HG03342 (cell line): ENCODE data around the gene AGAP1.

Source experiments
- ATAC-seq: cut with Tn5 transposase; IDR thresholded peaks from one replicate; pipeline ENCODE4 v1.9.1; 2021; ENCODE audit warnings: mild to moderate bottlenecking, moderate library complexity; ENCODE audit not compliant: unreplicated experiment

AGAP1 gene

DNA sequence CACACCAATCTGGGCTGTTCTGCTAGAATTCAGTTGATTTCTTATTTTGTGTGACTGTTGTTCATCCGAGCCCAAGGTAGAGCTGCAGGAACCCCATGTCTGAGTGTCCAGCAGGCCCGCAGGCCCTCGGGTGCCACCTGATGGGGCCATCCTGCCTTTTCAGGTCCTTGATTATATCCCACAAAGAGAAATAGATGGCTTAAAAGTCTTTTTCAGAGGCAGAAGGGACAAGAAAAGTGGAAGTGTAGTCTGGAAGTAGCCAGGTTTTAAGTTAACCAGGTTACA, 52.2 kb downstream of the AGAP1 start:
- no peak for ATAC-seq

DNA sequence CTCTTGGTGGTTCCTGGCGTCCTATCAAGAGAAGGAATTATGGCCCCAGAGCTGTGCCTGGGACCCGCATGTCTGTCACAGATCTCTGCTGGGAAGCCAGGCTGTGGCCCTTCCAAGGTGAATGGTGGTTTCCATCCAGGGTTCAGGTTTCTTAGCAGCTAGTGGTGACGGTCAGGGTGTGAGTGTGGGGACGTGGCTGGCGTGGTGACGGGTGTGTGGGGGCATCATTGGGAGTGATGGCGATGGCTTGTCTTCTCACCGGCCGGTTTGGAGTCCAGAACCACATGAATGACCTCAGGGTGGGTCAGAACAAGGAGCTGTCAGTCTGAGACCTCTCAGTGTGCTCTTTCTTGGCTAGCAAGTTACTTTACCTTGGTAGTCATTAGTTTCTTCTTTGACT, 52.6 kb downstream of the AGAP1 start:
- no peak for ATAC-seq

DNA sequence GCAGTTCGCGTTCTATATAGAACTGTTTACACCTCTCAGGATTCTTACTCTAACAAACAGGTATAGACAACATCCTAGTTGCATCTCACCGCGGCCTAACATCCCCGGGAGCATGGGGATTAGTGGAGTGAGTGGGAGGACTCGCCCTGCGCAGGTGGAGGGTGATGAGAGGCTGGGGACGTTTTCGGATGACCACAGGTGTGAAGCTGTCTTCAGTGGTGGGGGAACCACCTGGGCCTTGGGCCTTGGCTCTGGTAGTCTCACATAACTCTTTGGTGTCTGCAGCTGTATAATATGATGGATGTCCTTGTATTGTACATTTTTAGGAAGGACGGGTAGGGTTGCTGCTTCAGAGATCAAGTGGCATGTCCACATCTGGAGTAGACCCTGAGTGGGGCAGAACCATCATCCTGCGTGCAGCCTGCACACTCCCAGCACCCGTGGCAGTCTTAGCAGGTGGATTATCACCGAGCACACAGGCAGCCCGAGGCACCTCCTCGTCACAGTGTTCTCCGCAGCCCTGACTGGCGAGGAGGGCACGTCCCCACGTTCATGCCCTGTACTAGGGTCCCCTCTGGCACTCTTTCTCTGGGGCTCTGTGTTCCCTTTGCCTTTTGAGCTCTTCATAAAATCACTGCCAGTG, 56.0 kb downstream of the AGAP1 start:
- ATAC-seq, result no peak

DNA sequence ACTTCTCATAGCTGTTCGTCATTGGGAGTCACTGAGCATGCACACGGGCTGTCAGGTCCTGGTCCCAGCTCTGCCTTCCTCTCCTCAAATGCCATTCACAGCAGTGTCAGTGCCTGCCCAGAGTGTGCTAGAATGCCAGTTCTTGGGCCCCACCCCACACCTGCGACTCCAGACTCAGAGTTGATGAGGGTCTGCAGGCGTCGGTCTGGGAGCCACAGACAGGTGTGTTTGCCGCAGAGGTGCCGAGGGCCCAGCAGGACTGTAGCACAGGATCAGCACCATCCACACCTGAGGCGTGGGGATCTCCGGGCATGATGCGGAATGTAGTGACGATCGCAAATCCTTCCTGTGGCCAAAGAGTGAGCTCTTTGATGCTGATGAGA, 56.5 kb downstream of the AGAP1 start:
- no peak for ATAC-seq

DNA sequence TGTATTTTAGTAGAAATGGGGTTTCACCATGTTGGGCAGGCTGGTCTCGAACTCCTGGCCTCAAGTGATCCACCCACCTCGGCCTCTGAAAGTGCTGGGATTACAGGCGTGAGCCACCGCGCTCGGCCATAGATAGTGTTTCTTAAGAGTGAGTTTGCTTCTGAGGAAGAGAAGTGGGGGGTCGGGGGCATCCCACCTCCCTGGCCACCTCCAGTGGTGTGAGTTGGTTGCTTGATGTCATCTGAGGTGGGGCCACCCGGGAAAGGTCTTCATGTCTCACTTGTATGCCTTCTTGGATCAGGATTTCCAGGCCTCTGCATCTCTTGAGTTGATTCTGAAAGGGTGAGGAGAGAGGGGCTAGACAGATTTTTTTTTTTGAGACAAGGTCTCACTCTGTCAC, 57.1 kb downstream of the AGAP1 start:
- ATAC-seq, result no peak

DNA sequence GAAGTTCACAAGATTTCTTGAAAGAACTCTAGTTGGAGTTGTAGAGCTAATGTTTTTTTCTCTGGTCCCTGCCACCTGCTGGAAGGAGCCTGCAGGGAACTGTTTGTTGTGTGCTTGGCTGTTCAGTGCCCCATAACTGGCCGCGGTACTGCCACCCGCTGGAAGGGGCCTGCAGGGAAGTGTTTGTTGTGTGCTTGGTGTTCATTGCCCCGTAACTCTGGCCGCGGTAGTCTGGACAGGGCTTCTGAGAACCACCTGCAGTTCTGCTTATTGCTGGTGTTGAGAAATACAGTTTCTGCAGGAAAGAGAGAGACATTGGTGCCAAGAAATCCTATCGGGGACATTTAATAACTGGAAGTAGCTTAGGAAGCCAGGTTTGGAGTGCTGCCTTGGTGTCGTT, 58.1 kb downstream of the AGAP1 start:
- ATAC-seq, result no peak

DNA sequence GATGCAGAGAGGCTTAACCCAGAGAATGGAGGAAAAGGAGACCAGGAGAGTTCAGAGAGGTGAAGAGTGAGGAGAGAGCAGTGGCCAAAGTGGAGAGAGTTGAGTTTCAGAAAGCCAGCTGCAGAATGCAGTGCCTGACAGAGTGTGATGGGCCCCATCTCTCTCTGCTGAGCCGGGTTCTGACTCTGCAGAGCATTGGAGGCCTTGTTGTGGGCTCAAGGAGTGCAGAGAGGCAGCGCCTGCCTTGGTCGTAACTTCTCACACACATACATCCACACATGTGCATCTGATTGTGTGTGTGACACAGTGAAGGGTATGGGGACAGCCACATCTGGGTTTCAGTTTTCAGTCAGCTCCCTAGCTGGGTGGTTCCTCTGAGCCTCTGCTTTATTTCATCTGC, 58.8 kb downstream of the AGAP1 start:
- ATAC-seq, result no peak

DNA sequence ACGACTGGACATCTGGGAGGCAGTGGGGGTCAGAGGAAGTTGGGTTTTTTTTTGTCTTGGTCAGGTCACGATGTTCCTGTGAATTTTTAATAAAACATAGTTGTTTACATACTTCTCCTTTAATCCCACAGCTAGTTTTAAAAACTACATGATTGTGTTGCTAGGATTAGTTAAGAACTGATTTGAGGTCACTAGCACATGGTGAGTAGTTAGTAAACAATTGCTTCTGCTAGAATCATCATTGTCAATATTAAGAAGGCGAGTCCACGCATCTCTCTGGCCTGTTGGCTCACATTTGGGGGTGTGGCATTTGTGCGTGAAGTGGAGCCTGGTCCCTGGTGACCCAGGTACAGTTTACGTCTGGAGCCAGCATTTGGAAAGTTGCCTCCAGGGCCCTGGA, 59.4 kb downstream of the AGAP1 start:
- ATAC-seq, result no peak

DNA sequence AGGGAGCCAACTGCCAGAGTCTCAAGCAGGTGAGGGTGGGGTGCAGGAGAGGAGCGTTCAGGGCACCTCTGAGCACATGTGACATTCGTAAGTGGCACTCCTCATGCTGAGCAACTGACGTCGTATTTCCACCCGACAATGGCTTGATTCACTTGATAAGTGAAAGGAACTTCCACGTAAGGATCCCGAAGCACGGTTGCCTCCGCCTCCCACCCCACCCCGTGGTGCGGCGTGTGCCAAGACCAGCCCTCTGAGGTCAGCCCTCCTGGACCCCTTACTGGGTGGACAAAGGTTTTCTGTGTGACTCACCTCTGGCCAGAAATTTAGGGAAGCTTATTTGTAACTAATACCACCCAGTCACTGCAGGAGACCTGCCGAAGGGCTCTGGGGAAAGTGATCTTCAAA, 59.9 kb downstream of the AGAP1 start:
- no peak for ATAC-seq

DNA sequence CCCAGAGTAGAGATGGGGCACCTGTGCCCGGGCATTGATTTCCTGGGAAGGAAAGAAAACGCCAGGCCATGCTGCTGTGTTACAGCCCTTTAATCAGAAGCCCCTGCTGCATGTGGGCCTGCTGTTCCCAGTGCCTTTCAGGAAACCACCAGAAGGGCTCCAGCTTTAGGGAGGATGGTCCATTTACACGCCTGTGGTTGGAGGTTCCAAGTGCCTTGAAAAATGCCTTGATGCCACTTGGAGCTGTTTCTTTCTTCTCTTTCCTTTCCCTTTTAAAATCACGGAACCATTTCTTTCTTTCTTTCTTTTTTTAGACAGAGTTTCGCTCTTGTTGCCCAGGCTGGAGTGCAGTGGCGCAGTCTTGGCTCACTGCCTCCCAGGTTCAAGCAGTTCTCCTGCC, 60.5 kb downstream of the AGAP1 start:
- no peak for ATAC-seq

DNA sequence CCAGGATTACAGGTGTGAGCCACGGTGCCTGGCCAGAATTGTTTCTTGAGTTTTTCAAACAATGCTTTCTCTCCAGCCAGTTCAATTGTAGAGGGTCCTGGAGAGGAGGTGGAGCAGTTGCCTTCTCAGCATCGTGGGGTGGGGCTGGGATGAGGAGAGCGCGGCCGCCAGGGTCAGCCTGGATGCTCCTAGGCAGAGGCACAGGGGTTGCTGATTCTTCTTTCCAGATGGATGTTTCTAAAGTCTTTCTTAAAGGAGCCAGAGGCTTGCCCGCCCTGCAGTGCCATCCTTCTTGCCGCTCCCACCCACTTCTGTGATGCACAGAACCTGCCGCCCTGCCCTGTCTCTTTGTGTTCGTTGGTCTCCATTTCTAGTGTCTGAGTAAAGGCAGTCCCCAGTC, 61.1 kb downstream of the AGAP1 start:
- no peak for ATAC-seq

DNA sequence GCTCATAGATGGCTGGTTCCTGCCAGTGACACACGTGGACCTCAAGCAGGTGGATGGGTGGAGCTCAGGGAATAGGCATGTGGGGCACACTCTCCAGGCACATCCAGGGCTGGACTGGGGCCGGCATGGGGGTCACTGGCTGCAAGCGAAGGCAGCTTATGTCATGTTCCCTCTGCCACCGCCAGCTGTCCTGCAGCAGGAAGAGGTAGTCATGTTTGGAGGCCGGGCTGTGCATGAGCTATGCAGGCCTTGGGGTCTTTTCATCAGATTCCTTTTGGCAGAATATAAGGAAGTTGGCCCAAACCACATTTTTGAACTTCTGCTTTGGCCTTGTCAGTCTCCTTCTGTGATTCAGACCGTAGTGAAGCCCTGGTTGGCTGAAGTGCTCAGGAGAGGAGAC, 61.5 kb downstream of the AGAP1 start:
- ATAC-seq, result no peak

DNA sequence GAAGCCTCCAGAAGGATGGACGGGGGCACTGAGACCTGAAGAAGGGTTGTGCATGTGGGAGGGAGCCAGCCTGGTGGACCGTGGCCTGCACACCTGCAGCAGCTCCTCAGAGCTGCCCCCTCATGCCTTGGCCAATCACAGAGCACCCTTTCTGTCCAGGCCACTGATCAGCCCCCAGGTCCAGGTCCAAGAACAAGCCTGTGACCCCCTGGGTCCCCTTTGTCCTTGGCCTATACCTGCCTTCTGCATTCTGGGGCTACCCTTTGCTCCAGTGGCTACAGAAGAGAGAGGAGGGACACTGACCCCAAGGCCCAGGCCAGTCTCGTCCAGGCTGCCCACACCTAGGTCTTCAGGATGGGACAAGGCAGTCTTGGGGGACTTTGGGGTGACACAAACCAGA, 62.2 kb downstream of the AGAP1 start:
- ATAC-seq, result no peak

DNA sequence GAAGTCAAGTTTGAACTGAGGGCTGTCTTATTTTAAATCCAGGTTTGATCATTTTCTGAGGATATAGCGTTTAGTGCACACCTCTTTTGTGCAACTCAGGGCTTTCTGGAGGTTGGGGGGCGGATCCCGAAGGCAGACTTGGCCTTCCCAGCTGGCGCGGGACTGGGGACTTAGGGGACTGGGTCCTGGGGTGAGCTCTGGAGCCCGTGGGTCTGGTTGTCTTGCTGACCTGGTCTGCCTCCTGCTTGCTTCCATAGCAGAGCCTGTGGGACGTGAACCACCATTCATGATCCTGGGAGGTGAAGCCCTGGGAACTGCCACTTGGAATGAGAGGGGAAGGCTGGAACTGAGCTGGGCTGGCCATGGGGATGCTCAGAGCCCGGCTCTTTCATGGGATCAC, 63.1 kb downstream of the AGAP1 start:
- ATAC-seq, result no peak

DNA sequence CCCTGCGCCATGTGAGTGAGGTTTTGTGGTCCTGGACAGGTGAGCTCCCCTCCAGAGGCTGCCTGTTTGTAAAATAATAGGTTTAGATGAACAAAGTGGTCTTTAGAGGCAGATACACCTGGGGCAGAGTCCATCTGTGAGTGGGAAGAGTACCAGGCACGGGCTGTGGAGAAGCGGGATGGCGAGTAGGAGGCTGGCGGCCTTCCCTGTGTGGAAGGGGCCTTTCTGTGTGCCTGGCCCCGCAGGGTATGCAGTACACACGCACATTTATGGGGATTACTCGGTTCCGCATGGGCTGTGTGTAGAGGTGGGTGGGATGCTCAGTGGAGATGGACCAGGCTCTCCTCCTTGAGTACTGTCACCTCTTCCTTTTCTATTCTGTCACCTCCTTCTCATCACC, 64.1 kb downstream of the AGAP1 start:
- no peak for ATAC-seq

DNA sequence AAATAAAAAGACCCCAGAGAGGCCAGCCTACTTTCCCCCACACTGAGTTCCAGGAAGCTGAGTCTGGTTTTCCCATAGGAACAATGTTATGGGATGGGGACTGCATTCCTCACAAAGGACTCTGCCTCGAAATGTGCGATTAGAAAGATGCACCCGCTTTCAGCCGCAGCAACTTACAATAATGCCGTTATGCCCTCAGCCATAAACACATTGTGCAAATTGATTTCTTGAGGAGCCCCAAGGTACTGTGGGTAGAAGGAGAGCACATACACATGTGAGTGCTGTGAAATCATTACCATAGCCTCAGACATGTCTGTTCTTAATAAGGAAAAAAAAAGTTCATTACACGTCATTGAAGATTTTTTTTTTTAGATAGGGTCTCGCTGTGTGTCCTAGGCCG, 64.7 kb downstream of the AGAP1 start:
- no peak for ATAC-seq

DNA sequence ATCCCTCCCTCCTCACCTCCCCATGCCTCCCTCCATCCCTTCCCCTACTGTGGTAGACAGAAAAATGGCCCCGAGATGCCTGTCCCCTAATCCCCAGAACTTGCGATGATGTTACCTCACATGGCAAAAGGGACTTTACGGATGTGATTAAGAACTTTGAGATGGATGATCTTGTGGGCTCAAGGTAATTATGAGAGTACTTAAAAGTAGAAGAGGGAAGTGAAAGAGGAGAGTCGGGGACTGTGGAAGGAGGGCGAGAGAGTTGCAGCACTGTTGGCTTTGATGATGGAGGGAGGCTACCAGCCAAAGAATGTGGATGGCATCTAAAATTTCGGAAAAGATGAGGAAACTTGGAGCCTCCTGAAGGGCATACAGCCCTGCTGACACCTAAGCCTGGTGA, 66.5 kb downstream of the AGAP1 start:
- ATAC-seq, result no peak

DNA sequence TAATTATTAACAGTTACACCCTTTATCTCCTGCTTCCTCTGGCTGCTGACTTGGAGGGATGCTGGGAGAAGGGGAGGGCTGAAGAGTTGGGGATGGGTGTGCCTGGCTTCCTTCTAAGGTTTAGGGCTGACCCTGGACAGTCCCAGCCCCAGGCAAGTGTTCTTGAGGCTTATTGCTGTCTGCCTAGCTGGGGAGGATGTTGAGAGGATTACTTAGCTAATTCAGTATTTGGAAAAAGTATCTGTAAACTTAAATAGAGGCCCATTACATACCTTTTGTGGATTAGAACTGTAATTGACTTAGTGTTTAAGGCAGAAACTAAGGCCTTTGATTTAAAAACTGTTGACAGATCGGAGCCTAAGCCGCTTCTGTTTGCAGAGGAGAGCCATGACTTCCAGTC, 67.6 kb downstream of the AGAP1 start:
- no peak for ATAC-seq

DNA sequence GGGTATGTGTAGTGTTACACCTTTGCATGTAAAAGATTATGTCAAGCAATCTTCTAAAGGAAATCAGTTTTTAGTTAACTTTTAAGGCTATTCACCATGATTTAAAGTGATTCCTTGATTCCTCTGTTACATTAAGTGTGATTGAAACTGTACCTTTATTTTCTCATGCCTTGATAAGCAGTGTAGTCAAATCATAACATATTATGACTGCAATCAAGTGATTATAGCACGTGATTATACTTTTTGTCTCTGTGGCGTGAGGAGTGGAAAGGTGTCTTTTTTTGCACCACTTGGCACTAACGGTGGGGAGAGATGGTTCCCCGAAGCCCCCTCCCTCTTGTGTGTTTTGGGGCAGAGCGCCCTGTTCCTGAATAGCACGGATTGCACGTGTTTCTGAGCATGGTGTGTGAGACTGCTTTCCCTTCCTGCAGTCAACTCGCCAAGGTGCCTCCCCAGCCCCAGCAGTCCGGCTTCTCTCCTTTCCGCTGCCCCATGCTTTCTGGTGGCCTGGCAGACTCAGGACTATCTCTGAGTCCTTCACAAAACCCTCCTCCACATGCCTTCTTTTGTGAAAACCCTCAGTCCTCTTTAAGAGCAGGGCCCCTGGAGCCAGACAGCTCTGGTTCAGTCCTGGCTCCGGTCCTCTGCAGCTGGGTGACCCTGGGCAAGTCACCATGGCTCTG, 68.4 kb downstream of the AGAP1 start:
- no peak for ATAC-seq

DNA sequence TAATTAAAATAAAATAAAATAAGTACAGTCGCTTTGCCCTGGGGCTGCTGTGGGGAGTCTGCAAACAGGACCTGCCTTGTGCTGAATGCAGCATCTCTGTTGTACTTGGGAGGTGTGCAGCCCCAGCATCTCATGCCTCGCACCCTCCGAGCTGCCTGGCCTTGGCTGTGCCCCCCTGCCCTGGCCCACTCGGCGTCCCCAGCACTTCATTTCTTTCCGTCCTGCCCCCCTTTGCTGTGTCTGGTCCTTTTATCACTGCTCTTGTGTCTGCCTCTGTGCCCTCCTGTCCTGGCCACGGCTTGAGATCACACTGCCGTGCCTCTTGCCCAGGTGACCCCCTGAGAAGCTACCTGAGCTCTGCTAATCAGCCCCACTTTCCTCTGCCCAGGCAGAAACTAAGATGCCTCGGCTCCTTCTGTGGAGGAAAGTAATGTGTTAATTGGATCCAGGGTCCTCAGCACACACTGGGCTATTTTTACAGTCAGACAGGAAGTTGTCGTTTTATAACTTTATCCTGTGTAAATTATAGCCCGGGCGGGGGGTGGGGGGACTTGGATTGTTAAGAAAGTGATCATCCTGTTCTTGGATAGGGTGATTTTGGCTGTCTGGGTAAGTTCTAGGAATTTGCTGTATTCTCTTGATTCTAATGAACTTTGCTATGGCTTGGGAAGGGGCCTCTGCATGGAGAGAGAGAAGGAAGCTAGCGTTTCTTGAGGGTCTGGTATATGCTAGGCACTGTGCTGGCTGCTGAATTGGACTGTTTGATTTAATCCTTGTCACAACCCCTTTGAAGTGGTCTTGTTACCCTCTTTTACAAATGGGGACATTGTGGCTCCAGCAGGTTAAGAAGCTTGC, 69.4 kb downstream of the AGAP1 start:
- ATAC-seq, result no peak

DNA sequence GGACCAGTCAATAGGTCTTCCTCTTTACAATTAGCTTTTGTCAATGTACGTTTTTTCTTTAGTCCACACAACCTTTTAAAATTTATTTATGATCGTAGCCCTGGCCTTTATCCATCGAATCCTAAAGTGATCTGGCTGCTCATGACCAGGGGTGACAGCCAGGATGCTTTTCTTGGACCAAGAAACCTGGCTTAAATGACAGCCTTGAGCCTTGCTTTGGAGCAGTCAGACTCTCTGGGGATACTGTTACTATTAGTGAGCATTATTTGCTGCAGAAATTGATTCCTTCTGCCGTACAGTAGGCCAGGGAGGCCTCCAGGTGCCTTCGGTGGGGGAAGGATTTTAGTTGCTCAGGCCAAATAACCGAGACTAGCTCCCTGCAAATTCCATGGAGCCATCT, 70.2 kb downstream of the AGAP1 start:
- no peak for ATAC-seq

DNA sequence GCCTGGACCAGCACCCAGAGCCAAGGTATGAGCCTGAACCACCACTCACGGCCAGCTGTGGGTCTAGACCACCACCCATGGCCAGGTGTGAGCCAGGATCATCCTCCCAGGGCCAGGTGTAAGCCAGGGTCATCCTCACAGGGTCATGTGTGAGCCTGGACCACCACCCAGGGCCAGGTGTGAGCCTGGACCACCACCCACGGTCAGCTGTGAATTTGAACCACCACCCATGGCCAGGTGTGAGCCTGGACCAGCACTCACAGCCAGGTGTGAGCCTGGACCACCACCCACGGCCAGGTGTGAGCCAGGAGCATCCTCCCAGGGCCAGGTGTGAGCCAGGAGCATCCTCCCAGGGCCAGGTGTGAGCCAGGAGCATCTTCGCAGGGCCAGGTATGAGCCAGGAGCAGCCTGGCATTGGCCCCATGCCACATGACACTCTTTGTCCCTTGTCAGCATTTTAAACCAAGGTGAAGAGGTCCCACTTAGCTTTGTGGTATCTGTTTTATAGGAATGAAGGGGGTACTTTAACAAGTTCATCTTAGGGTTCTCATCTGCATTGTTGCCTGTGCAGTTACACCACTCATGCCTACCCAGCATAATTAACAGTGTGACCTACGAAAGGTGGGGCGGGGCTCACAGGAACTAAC, 71.2 kb downstream of the AGAP1 start:
- ATAC-seq, result no peak
